GM21360 (cell line): ENCODE measurements around the gene STOML1.
A peak's percentile ranks its signal among the peaks of the same experiment; 100 is the strongest.

ENCODE experiments used
- ATAC-seq: cut with Tn5 transposase; IDR thresholded peaks from one replicate; pipeline ENCODE4 v1.9.1; 2021; ENCODE audit warnings: mild to moderate bottlenecking, moderate library complexity; ENCODE audit not compliant: unreplicated experiment

STOML1 gene

DNA sequence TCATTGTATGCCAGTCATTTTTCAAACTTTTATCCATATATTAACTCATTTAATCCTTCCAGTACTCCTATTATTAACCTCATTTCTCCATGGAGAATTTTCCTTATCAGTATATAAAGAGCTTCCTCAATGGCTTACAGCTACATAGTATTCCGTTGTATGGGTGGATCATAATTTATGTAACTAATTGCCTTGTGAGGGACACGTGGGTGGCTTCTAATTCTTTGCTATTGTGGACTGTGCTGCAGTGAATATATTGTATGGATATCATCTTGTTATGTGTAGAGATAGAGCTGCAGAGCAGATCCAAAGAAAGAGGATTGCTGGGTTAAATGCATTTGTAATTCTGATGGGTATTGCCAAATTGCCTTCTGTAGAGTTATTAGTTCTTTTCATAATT is 27.6 kb upstream of the STOML1 start:
- no peak for ATAC-seq

DNA sequence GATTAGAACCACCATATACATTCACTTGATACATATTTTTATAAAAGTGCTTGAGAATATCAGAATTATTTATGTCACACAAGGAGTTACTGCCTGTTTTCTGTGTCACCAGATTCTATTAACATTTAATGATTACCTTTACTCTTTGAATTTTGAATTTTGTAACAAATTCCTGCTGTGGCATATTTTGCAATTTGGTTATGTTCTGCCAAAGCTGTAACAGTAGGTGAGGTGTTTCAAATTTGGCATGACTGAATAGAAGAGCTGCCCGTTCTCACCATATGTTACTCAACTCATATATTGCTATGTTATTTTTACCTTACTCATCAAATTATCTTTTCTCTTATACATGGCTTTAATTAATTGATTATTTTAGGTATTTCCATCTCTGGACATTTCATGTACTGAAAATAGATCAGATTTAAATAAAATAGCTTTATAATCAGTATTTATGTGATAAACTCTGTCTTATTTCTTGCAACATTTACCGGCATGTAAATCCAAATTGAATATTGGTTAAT is 21.3 kb upstream of the STOML1 start:
- no peak for ATAC-seq

DNA sequence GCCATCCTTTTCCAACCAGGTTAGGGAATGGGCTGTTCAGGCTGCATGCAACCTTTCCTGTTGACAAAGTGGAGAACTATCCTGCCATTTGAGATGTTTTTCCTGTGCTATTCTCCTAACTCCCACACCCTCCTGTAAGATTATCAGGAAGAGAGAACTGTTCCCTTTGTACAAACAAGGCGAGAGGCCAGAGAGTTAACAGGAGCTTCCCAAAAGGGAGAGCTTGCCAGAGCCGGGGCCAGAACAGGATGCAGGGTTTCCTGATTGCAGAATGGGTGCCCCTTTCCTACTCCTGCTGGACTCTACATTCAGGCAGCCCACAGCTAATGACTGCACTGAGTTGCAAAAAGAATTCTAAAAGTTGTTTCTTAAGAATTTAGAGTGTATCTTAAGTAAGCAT is 19.5 kb upstream of the STOML1 start:
- ATAC-seq = no peak

DNA sequence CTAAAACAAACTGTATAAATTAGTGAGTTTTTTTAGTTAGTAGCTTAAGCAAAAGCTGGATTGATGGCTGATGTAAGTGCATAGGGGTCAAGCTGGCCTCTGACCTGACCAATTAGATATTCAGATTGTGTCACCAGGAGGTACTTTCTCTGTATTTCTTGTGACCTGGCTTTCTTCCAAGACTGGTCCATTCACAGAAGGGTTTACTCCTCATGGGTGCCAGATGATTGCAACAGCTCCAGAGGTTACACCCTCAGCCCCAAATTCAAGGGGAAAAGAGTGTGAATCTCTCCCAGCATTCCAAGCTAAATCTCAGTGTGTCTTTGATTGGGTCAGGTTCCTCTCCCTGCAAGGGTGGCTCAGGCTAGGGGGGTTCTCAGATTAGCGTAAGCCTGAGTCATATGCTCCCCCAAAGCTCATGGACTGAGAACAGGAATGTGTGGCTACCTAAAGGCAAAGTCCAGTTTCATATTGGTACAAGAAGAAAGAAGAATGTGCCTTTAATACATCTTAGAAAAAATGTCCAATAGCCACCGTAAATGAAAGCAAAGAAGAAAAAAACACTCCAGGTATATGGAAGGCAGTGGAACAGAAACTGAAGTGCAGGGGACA is 18.9 kb upstream of the STOML1 start:
- ATAC-seq = no peak

DNA sequence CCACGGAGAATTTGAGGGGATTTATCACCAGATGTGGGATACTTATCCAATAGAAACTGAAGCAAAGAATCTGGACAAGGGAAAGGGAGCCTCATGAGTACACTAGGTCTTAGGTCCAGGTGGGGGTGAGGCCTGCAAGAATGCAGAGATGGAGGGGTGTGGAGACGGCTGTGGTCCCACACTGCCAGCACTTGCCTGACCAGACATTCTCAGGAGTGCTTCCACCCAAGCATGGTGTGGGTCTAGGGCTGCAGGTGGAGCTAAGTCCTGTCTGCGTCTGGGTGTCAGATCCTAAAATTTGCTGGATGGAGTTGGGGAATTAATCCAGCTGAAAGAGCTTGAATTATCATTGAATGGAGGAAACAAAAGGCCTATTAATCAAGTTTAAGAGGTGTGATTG is 16.8 kb upstream of the STOML1 start:
- ATAC-seq = no peak

DNA sequence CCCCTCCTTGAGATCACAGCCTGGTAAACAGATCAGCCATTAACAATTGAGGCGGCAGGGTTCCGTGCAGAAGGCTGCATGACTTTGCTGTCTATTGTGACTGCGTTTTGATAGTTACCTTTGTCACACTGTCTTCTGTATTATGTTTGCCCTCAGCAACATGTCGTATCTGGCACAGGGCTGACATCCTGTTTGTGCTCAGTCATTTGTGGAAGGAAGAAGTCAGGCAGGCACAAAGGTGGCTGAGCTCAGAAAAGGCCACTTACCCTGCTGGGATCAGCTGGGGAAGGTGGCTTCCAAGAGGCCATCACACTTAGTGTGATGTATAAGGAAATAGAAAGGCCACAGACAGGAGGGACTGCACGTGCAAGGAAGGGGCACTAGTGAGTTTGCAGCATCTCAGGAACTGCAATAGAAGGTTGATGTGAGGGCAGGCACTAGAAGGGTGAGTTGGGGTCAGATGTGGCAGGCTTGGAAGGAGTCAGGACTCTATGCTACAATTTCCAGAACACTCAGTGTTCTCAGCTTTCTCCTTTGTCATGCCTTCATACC is 15.8 kb upstream of the STOML1 start:
- ATAC-seq = no peak

DNA sequence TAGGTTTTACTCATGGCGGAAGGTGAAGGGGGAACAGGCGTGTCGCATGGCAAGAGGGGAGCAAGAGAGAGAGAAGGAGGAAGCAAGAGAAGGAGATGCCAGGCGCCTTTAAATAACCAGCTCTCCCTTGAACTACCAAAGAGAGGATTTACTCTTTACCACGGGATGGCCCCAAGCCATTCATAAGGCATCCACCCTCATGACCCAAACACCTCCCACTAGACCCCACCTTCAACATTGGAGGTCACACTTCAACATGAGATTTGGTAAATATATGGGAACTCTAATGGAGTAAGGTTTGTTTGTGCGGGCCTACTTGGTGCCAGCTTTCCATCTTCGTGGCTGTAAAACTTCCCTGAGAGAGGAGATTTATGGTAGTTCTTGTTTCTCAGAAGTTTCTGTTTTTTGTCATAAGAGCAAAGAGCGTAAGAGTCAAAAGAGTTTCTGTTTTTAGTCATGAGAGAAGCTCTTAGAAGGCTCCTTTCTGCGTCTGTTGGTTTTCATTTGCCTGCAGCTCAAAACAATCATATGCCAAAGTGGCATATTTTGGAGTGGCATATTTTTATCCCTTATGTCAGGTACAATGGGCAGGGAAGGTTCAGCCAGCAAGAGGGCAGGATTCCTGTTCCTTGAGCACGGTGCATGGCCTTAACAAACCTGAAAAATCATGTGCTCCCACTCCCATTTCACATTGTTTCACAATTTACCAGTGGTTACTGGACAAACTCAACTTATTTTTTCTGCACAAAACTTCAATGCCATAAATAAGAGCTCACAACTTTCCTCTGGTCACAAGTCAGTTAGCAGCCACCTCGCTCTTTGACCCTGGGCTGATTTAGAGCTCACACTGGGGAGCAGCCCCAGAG is 14.9 kb upstream of the STOML1 start:
- no peak for ATAC-seq

DNA sequence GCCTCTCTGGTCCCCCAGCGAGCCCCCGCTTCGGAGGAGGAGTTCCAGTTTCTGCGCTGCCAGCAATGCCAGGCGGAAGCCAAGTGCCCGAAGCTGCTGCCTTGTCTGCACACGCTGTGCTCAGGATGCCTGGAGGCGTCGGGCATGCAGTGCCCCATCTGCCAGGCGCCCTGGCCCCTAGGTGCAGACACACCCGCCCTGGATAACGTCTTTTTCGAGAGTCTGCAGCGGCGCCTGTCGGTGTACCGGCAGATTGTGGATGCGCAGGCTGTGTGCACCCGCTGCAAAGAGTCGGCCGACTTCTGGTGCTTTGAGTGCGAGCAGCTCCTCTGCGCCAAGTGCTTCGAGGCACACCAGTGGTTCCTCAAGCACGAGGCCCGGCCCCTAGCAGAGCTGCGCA is 5.9 kb upstream of the STOML1 start:
- ATAC-seq = no peak

DNA sequence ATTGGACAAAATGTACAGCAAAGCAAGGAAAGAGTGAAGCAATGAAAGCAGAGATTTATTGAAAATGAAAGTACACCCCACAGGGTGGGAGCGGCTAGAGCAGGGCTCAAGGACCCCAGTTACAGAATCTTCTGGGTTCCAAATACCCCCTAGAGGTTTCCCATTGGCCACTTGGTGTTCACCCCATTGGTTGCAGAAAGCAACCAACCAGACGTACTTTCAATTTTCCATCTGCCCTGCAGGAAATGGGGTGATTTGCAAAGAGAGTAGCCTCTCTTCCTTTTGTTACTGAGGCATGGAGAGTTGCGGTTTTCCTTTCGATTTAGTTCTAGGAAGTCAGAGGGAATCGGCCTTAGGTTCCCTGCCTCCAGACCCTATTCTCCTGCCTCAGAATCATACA is 4.8 kb upstream of the STOML1 start:
- no peak for ATAC-seq

DNA sequence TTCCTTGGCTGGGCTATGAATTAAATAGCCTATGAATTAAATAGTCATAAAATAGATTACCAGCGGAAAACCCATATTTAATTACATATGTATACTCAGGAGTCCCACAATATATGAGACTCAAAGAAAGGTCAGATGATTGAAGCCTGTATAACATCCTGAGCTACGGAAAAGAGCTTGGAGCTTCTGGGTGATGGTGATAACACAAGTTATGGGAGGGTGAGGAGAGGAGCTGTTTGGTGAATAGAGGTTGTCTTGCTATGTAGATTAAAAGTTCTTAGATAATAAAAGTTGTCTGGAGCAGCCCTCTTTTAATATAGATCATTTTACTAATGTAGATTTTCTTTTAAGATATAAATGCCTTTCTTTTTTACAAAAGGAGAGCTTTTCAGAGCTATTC is 4.2 kb upstream of the STOML1 start:
- ATAC-seq = no peak

DNA sequence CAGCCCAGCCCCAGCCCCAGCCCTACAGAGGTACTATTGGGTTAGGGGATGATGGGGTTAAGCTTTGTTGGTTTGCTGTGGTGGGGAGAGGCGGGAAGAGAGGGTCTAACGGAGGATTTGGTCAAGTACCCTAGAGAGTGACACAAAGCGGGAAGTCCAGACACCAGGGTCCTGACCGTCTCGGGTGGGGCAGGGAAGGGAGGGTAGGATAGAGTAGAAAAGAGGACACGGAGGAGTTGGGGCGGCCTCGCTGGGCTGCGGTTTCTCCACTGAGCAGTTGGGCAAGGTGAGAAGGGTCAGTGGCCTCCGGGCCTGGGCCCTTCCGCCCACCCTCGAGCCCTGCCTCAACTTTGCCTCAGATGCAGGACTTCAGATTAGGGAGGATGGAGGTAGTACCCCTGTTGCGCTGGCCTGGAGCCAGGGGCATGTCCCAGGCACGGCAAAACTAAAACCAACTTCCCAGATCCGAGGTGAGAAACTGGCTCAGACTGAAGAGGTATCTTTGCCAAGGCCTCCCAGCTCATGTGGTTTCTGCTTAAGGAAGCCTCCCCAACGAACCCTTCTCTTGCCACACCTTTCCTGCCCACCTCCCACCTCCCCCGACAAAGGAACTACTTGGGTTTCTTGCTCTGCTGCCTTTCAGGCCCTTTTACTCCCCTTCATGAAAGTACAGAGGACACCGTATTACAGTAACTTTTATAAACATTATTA is 3.0 kb upstream of the STOML1 start:
- no peak for ATAC-seq

DNA sequence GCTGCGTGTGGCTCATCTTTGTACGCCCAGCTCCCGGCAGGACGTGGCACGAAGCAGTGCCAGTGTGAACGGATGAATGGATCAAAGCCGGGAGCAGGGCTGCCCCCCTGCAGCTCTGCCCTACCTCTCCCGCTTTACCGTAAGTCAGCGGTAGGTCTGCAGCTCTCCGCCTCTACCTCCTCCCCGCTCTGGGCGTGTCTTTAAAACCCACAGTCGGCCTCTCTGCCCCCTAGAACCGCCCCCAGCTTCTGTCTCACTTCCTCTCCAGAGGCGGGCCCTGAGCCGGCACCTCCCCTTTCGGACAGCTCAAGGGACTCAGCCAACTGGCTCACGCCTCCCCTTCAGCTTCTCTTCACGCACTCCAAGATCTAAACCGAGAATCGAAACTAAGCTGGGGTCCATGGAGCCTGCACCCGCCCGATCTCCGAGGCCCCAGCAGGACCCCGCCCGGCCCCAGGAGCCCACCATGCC is 2.4 kb upstream of the STOML1 start, which contains the start of gene PML:
Gene PML (plus strand): TSS at position 304 of the 471 bp plus-strand sequence. CDS start 97 bp downstream, at position 401.
- peak; percentile 66 for ATAC-seq

DNA sequence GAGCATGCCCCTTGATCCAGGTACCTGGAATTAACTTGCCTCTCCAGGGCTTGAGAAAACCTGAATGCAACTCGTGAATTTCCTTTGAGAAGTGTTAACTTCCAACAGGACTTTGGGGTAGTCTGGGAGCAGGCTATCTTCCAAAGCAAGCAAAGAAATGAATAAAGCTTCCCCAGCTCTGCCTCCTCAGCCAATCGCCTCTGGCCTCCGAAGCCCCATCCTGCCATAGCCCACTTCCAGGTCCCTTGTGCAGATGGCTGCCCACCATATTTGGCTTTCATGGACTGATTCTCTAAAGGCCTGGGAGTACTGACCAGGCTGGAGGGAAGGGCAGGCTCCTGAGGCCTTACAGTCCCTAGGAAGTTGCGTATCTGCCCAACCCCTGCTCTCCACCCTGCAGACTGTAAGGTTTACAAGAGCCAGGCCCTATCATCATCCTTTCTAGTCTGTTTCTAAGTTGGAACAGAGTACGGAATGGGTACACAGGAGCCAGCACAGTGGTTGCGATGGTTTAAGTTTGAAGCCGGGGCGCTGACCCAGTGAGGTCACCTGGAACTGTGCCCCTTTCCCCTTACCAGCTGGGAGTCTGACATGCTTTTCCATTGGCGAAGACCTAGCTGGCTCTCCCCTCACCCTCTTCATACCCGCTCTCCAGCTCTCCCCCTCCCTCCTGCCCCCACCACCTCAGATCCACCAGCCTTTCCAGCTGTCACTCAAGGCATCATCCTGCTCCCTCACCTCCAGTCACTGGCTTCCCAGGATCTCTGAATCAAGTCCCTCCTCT is 1.3 kb upstream of the STOML1 start:
- no peak for ATAC-seq

DNA sequence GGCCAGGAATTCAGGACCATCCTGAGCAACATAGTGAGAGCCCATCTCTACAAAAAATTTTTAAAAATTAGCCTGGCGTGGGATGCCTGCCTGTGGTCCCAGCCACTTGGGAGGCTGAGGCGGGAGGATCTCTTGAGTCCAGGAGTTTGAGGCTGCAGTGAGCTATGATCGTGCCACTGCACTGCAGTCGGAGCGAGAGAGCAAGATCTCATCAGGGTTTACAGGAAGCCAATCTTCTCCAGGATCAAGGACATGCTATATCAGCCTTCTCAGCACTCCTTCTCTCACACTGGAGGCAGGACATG is 451 bp upstream of the STOML1 start:
- no peak for ATAC-seq

DNA sequence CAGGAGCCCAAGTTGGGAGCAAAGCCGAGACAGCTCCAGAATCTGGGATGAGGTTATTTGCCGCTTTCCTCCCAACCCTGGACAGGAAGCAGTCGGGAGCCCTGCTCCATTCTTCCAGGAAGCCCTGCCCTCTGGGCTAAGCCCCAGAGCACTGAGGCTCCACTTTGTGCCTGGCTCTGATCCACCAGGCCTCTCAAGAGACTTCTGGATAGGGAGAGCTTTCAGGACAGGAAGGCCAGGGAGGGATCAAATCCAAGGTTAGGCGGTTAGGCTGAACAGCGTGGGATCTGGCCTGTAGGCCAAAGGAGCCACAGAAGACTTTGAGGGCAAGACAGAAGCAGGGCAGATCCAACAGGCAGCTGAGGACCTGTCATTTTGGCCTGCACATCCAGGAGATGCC is 835 bp downstream of the STOML1 start:
- ATAC-seq = no peak

DNA sequence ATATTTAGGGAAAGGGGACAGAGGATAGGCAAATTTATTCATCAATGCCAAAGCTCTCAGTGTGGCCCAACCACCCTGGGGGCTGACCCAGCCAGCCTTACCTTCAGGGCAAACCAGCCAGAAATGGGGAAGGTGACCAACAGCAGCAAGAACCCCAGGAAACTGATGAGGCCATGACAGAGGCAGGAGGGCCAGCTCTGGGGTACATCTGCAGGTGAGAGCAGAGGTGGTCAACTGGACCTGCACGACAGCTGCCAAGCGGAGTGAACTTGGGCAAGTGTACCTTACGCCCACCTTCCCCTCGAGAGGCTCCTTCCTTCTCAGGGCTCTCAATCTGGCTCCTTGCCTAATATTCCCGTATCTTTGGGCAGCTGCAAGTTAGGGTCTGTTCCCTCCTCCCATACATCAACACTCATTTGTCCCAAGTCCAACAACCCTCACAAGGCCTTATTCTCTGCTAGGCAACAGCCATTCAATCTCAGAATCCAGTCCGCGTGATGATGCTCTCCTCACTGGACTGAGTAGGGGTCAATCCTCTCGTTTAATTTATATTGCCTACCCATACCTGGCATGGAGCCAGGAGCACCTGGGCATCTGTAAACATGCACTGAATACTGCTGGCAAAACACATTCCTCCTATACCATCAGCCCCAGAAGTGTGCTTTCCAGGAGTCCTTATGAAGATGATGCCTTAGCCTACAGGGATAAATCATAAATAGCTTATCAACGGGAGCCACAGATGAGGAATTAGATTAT is 1.7 kb downstream of the STOML1 start:
- ATAC-seq = no peak

DNA sequence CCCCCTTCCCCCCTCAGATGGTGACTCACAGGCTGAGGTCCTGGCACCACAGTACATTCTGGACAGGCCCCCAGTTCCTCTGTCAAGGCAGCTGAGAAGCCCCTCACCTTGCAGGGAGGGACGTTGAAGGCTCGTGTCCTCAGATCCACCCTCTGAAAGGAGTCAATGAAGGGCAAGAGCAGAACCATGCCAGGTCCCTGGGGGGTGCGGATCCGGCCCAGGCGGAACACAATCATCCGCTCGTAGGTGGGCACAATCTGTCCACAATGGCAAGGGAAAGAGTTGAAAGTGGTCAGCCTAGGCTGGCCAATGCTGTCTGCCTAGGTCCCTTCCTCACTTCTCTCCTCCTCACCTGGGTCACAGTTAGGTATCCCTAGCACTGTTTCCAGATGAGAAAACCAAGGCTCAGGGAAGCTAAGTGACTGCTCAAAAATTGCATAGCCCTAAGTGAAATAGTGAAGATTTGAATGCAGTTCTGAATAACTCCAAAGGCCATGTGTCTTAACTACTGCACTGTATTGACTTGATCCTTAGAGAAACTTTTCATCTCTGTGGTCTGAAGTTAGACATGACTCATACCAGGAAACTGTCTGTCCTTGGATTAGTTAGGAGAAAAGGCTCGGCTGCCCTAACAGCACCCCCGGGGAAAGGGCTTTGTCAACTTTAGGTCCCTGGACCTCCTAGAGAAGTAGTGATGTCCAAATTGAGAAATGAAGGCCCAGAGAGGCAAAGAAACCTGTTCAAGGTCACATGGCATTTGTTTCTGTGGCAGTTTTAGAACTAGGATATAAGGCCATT is 2.9 kb downstream of the STOML1 start:
- no peak for ATAC-seq

DNA sequence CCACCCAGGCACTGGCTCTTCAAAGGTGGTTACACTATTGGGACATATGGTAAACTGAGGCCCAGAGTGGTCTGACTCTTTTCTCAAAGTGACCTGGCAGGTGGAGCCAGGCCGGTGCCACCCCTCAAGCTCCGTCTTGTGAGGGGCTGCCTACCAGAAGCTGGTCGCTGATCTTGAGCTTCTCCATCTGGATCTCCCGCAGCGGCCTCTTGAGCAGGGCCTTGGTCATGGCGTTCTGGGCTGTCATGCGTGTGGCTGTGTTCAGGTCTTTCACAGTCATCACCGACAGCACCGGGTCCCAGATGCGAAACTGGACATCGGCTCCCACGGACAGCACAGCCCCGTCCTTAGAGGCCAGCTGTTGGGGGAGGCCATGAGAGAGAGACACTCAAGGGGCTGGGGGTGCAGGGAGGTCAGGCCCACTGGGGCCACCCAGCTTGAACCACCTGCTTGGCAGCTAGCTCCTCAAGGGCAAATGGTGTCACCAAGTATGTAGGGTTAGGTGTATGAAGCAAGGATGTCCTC is 3.6 kb downstream of the STOML1 start:
- no peak for ATAC-seq
